HG02642 (cell line): ENCODE results near the gene GATC.
"Not testable (repeated sequence)": the region's sequence is repeated elsewhere in the genome, so short reads cannot be mapped to it uniquely, and the experiment has no call there.

Experiments used
- ATAC-seq: cut with Tn5 transposase; IDR thresholded peaks from one replicate; pipeline ENCODE4 v1.9.1; 2021; ENCODE audit warnings: mild to moderate bottlenecking; ENCODE audit not compliant: unreplicated experiment, poor library complexity

GATC gene

DNA sequence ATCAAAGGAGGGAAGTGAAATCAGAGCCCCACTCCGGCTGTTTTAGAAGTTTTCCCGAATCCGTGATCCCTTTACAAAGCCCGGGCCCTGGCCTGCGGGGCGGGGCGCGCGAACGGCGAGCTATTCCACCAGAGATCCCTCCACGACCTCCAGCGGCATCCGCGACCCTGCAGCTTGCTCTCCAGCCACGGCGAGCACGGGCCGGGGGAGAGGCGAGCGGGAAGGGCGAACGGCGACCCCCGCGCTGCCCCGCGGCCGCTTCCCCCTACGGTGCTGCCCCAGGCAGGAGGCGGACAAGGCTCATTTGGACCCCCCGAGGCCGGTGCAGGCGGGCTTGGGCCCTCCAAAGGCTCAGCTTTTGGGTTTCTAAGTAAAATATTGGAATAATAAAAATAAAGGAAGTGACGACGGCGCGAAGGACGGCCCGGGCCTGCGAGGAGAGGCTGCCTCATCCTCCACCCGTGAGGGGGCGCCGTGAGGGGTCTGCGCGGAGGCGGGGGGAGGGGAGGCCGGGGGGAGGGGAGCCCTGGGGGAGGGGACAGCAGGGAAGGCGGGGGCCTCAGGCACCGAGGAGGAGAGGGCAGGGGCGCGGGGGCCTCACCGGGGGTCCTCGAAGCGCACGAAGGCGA, 22.7 kb downstream of the GATC start:
- peak; percentile 36 for ATAC-seq

- peak; percentile 87 for ATAC-seq
Measured at GRCh38 chr12:120469450-120470149, 23.4 kb downstream of the GATC start, which contains the start of gene SRSF9. Gene SRSF9 (minus strand): TSS chr12:120469748. CDS start chr12:120469609, 139 bp downstream.

DNA sequence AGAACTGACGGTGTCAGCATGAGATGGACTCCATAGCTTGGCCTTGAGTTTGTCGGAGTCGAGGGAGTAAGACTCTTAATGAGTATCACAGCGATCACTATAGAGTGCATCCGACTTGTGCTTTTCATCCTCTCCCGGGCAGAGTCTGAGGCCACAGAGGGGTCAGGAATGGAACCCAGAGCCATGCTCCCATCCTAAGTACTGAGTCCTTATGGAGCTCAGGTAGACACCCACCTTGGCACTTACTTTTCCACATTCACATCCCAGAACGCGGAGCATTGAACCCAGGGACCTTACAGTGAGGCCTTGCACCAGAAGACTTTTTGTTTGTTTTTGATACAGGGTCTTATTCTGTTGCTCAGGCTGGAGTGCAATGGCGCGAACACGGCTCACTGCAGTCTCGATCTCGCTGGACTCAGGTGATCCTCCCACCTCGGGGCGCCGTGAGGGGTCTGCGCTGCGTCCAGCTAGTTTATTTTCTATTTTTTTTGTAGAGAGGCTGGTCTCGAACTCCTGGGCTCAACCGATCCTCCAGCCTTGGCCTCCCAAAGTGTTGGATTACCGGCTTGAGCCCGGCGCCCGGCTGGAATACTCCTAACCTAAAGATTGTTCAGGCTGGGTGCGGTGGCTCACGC, 24.0 kb downstream of the GATC start:
- ATAC-seq = peak; percentile 14

- ATAC-seq = no peak
Measured at GRCh38 chr12:120472521-120472920, 26.3 kb downstream of the GATC start.

DNA sequence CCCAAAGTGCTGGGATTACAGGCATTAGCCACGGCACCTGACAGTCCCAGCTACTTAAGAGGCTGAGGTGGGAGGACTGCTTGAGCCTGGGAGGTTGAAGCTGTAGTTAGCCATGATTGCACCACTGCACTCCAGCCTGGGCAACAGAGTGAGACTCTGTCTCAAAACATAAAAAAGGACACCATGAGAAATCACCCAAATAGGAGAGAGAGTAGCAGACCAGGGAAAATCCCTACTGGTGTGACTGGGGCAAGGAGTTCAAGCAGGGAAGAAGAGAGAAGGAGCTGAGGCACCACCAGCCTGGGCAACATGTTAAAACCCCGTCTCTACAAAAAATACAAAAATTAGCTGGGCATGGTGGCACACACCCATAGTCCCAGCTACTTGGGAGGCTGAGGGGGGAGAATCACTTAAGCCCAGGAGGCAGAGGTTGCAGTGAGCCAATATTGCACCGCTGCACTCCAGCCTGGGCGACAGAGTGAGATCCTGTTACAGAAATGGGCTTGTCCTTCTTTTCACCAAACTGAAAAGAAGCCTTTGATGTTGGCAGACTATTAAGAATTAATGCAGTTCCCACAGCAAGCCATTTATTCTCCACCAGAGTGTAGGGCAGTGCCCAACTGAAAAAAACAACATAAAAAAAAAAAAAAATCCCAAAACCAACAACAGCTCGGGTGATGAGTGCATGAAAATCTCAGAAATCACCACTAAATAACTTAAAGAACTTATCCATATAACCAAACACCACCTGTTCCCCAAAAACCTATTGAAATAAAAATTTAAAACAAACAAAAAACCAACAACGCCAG, 27.8 kb downstream of the GATC start:
- ATAC-seq = no peak

DNA sequence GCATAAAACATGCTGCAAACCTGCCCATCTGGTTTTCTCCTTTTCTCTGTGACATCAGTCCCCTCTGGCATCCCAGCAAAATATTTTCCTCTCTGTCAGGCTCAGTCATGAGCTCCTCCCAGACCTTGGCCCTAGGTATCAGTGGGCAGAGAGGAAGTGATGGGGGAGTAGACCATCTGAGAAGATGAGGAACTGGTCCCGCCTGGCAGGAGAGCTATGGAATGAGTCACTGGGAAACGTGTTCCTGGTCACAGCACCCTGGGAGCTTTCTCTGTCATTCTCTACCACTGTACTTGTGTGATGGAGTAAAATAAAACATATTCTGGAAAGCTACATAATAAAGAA, 28.3 kb downstream of the GATC start:
- no peak for ATAC-seq

DNA sequence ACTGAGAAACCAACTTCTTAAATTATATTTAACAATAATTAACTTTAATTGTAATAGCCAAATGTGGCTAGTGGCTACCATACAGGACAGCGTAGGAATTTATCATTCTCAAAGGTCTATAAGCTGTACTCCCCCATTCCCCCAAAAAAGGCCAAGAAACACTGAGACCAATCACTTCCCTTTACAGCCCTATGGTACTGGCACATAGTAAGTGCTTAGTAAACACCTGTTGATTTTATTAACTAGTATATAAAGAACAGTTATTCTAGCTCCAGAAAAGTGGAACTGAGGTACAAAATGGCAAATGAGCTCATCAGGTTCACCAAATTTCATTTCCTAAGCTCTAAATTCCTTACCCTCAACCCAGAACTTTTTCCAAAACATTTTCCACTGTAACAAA, 29.4 kb downstream of the GATC start:
- ATAC-seq = no peak

DNA sequence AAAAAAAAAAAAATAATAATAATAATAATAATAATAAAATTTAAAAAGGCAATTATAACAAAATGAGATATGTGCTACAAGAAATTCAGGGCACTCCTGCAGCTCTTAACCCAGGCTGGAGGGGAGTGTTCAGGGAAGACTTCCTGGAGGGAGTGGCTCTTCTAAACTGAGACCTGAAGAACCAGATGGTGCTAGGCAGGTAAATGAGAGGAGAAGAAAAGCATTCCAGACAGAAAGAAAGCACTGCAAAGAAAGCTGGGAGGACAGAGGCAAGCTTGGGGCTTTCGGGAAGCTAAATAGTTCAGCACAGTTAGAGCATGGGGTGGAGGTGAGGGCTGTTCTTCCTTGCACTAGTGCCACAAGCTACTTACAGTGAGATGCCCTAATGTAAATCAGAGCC, 33.2 kb downstream of the GATC start:
- no peak for ATAC-seq

DNA sequence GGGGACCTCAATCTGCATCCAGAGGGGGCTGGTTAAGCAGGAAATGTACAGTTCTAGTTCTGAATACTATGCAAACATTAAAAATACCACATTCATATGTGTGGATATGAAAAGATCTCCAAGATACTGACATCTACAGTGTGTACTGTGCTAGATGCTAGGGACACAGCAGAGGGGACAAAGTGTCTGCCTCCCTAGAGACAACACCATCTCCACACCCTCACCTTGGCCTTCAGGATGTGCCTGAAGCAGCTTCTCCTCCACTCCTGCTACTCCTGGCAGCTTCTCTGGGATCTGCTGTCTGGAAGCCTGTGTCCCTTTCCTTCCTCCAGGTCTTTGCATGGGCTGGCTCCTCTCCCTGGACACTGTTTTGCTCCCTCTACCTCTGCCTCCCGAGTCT, 34.0 kb downstream of the GATC start:
- ATAC-seq = no peak

DNA sequence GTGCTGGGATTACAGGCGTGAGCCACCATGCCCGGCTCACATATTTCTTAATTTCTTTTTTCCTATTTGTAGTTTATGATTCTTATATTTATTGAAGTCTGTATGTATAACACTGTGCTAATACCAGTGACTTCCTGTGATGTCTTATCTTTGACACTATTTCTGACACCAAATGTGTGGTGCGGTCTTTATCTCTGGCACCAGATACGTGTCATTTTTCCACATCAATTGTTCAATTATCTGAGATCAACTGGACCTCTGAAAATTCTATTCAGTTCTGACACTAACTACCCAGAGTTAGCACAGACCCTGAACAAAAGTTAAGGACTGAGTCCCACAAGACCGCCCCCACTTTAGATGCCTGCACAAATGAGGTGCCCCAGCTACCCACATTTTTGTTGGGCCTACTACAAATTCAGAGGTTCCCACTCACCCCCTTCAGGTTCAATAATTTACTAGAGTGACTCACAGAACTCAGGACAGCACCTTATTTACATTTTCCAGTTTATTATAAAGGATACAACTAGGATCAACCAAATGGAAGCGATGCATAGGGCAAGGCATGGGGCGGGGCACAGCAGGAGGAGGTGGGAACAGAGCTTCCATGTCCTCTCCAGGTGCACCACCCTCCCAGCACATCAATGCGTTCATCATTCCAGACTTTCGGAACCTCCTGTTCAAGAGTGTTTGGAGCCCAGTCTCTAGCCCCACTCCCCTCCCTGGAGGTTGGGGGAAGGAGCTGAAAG, 35.0 kb downstream of the GATC start:
- ATAC-seq = no peak

DNA sequence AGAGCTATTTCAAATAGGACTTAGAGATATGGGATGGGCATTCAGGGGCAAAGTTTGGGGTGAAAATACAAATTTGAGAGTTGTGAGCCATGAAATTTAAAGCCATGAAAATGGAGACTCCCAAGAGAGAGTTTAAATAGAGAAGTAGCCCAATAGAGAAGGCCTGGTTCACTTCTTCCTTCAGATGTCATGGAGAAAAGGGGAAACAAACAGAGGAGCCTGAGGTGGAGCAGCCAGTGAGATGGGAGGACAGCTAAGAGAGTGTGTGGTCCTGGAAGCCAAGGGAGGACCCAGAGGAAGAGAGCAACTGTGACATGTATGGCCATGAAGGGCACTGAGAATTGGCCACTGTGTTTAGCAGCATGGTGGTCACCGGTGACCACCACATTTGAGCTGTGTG, 37.4 kb downstream of the GATC start:
- no peak for ATAC-seq

- no peak for ATAC-seq
Measured at GRCh38 chr12:120485961-120486881, 40.0 kb downstream of the GATC start.

- not testable (repeated sequence) for ATAC-seq
Measured at GRCh38 chr12:120487552-120487951, 41.3 kb downstream of the GATC start.

DNA sequence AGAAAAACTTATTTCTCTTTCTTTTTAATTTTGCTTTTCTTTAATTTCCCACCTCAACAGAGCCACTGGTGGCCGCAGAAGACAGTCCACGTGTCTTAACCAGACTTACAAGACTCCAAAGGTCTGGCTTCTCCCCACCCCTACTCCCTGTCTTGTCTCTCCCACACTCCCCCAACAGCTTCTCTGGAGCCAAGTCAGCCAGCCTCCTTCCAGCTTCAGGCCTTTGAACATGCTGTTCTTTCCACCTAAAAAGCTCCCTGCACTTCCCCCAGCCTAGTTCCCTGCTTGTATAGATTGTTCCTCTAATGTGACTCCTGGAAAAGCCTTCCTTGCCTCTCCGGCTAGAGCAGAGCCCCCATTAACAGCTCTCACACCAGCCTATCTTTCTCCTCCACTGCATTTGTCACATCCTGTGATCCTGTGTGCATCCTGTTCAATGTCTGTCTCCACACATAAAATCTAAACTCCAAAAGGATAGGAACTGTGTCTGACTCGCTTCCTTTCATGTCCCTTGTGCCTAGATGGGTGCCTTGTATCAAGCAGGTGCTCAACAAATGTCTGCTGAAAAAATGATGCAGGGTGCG, 41.9 kb downstream of the GATC start:
- ATAC-seq = no peak

DNA sequence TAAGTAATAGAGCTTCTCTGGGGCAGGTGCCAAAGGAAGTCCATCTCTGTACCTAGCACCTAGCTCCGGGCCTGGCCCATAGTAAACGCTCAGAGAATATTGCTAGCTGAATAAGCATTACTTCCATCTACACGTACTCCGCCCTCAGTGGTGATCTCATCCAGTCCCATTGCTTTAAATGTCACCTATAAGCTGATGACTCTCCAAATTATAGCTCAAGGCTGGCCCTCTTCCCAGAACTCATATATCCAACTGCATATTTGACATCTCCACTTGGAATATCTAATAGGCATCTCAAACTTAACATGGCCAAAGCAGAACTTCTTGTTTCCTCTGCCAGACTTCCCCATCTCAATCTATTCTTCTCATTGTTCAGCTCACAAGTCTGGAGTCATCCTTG, 42.8 kb downstream of the GATC start:
- ATAC-seq = no peak

DNA sequence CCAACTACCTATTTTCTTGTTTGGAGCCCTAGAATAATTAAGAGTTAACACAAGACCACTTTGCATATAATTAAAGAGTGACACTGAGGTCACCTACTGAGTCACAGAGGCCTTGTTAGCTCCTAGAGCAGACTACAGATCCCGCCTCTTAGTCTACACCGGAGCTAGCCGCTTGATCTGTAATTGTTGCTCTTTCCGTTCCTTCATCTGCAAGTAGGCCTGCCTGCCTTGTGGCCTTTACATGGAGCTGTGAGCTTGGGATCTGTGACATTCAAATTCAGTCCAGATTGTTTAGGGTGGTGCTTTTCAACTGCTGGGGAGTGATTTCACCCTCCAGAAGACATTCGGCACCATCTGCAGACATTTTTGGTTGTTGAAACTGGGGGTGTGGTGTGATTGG, 44.1 kb downstream of the GATC start:
- ATAC-seq = no peak

DNA sequence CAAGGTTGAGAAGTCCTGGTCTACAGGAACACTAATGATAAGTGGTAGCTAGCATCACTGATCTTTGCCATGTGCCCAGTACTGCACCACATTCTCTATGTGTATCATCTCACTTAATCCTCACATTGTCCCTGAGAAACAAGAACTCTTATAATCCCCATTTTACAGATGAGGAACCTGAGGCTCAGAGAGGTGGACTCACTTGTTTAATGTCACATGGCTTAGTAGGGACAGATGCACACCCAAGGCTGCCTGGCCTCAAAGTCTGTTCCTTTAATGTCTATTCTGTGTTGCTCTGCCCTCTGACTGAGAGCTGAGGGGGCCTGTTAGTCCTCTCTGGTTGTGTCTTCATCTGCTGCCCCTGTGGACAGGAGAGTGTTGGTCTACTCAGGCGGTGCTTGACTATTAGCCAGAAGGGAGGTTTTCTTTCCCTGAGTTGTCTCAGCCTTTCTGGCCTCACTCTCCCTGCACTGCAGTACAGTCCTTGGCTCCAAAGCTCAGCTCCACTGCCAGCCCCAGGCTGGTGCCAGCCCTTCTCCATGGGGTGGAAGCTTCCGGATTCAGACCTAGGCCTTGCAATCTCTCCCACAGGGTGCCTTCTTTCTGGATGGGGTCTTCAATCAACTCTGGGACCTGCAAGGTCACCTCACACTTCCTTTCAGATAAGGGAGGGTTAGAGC, 44.7 kb downstream of the GATC start:
- ATAC-seq = no peak

DNA sequence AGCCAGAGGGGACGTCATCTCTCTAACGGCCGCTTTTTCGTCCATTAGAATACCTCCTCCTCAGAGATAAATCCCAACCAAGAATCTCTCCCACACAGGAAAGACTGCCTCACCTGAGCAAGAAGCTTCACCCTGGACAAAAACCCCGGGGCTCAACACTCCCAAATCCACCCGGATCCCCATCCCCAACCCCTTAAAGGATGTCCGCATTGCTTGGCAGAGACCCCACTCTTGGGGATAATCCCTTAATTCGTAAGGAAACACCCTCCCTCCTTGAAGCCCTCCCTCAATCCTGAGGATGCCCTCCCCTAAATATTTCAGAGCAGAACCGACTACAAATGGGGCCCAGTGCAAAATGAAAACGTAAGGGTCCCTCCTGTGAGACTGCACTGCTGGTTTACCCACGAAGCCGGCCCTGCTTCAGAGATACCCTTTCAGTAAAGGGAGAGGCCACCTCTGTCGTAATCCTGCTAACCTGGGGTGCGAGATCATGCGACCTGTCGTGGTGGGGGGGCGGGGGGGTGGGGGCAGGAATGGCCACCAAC, 49.0 kb downstream of the GATC start:
- peak; percentile 22 for ATAC-seq
